HG03575 (cell line): Measurements from ENCODE around the gene CCDC127.

ENCODE experiments used
- ATAC-seq: cut with Tn5 transposase; IDR thresholded peaks from one replicate; pipeline ENCODE4 v1.9.1; 2021; ENCODE audit not compliant: unreplicated experiment, insufficient number of reproducible peaks, low FRiP score; ENCODE audit errors: extremely low read depth

Gene CCDC127

GRCh38 chr5:181160-181559 lies 36.8 kb downstream of the CCDC127 start:
- ATAC-seq = no peak

GRCh38 chr5:180286-180918 lies 37.6 kb downstream of the CCDC127 start:
- ATAC-seq = no peak

DNA sequence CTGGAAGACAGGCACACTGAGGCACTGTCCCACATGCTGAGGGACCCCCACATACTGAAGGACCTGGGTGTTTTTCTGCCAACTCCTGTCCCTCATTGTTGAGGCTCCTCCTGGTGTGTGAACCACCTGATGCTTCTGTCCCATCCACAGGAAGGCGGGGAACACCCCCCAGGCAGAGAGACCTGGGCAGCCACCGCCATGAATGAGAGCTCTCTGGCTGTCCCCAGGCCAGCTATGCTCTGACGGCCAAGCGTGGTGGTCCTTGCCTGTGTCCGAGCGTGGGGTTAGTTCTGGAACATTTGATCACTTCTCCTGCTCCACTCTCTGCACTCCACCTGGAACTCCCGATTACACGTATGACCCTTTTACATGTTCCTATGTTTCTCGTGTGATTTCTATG lies 38.6 kb downstream of the CCDC127 start:
- no peak for ATAC-seq

DNA sequence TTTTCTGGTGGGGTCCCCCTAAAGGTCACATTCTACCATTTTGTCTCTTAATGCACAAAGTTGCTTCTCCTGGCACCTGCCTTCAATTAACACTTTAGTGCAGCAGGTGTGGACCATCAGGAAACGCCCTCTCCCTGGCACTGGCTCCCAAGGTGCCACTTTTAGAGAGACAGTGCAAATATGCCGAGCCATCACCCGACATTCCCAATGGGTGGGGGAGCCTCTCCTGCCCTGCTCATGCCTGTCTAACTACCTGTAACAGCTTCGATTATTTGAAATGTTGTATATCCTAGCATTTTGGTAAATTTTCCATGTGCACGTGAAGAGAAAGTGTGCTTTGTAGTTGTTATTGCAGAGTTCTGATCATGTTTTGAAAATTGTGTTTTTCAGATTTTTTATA lies 39.8 kb downstream of the CCDC127 start:
- ATAC-seq = no peak

DNA sequence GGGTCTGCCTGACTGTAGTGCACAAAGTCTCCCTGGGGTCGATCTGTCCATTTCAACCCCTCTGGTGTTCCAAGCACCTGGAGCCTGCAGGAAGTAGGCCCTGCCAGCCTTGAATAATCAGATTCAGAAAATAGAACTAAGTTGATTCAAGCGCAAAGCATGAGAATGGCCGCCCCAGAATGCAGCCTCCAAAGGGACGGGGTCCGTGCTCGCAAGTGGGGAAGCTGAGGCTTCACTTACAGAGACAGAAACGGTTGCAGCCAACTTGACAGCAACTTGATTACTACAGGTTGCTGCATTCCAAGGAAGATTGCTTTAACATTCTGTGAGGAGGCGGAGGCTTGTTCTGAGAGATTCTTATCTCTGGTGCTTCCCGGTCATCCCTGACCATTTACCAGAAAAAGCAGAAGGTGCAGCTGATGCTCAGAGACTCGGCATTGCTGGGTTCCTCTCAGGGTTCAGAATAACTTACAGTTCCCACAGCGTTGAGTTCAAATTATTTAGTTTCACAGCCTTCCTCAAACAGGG lies 41.6 kb downstream of the CCDC127 start:
- ATAC-seq = no peak

DNA sequence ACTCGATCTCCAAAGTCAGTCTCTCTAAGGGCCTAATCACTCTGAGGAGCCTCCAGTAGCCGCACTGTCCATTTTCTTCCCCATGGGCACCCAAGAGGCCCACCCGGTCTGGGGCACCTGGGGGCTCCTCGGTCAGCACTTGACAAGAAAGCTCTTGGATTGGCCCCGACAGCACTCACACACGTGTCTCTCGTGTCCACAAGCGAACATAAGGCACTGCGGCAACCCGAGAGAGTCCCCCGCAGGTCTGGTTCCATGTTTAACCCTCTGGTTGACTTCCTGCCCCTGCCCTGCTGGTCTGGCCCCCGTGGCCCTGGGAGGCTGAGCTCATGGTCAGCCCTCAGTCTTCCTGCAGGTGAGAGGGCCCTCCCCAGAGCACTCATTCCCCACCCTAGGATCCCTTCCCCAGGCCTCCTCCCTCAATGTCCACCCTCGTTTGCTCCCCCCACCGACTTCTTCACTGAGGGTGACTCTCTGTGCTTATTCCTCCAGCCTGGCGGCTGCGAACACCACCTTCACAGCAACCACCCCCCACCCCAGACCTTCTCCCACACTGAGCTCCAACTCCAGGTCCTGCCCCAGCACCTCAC lies 43.0 kb downstream of the CCDC127 start:
- ATAC-seq = no peak

- ATAC-seq = no peak
Measured at GRCh38 chr5:174291-174600, 43.7 kb downstream of the CCDC127 start.

DNA sequence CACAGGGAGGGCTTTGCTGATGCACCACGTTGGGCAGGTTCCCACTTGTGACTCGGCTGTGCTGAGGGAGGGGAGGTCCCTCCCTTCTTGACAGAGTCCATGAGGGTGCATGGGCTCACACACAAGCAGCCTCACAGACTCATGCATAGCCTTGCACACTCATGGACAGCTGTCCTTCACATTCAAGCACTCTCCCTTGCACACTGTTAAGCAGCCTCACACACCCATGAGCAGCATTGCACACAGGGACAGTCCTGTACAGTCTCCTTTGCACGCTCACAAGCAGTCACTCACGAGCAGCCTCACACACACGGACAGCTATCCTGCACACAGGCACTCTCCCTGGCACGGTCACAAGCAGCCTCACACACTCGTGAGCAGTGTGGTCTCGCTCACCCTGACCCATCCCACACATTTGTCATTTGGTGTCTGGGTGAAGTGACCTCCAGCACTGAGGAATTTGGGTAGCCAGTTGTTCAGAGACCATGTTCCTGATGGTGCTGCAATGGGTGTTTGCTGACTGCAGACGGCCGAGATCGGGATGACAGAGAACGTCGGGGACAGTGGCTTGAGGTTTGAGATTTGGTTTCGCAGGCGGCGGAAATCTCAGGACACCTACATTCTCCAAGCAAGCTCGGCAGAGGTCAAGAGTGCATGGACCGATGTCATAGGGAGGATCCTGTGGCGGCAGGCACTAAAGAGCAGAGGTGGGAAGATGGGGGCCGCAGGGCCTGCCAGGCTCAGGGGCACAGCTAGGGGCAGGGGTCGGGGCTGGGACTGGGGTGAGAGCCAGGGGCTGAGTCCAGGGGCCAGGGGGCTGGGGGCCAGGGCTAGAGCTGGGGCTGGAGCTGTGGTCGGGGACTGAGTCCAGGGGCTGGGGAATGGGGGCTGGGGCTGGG lies 44.3 kb downstream of the CCDC127 start:
- no peak for ATAC-seq

DNA sequence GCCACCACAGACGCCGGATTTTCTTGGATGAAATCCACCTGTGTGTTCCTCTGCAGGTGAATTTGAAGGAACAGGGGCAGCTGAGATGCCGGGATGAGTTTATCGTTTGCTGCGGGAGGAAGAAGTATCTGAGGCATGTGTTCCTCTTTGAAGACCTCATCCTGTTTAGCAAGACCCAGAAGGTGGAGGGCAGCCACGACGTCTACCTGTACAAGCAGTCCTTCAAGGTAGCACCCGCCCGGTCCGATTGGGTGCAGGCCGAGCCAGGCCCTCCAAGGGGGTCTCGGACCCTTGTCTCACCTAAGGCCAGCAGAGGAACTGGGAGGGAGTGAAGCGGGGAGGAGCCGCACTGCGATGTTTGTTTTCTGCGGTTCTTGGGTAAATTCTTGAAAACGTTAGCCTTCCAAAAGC lies 45.1 kb downstream of the CCDC127 start:
- ATAC-seq = no peak

GRCh38 chr5:172421-172820 lies 45.5 kb downstream of the CCDC127 start:
- no peak for ATAC-seq

GRCh38 chr5:171801-172331 lies 46.1 kb downstream of the CCDC127 start:
- no peak for ATAC-seq

- no peak for ATAC-seq
Measured at GRCh38 chr5:170971-171800, 46.8 kb downstream of the CCDC127 start.

GRCh38 chr5:169728-170094 lies 48.2 kb downstream of the CCDC127 start:
- no peak for ATAC-seq

DNA sequence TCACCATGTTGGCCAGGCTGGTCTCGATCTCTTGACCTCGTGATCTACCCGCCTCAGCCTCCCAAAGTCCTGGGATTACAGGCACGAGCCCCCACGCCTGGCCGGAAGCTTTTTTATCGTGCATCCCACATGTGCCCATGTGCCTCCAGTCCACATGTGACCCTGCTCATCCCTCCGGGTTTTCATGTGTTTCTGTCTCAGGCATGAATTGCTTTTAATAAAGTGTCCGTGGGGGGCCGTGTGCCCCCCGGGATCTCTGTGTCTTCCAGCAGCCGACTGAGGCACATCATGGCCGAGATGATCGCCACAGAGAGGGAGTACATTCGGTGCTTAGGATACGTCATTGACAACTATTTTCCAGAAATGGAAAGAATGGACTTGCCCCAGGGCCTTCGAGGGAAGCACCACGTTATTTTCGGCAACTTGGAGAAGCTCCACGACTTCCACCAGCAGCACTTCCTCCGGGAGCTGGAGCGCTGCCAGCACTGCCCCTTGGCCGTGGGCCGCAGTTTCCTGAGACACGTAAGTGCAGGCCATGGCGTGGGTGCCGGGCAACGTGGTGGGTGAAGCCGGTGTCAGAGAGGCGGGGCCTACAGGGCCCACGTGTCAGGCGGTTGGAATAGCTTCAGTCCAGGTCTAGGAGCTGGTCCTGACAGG lies 48.8 kb downstream of the CCDC127 start:
- no peak for ATAC-seq

- no peak for ATAC-seq
Measured at GRCh38 chr5:167982-168660, 49.8 kb downstream of the CCDC127 start.

- no peak for ATAC-seq
Measured at GRCh38 chr5:167511-167910, 50.4 kb downstream of the CCDC127 start.

DNA sequence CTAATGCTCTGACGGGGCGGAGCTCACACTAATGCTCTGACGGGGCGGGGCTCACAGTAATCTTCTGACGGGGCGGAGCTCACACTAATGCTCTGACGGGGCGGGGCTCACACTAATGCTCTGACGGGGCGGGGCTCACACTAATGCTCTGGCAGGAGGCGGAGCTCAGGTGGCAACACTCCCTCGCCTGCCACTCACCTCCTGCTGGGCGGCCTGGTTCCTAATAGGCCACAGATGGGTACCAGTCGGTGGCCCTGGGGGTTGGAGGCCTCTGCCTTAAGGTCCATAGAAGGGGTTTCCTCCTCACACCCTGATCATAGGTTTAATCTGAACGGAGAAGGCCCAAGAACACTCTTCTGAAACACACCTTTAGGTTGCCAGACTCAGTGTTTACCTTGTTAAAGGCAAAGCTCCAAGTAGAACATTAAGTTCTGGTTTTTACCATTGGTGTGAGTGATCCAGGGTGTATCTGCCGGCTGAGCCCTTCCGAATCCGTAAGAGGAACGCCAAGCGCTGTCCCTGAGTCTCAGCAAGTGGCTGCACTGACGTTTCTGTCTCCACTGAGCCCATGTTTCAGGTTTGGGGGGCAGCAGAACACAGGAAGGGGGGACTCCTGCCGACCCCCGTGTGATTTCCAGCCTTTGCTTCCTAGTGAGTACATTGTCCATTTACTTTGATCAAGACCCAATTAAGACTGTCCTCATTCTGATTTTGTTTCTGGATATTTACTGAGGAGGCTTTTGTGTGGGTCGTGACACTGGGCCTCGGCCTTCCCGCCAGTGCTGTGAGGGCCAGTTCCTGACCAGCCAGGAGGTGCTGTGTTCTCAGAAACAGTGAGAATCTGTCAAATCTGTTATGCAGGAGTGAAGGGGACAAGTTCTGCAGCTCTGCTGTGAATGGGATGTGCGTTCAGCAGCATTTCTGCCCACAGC lies 51.2 kb downstream of the CCDC127 start:
- ATAC-seq = no peak
